Stimulated activated CD8-positive, alpha-beta memory T cell treated with anti-CD3 and anti-CD28 coated beads, Interleukin-12 subunit alpha, Interleukin-12 subunit beta, amount 100 ng/mL, for 4 hours (primary cell): Measurements from ENCODE around the gene KCNQ1OT1.

Experiments used
- DNase-seq: peaks from one replicate; pipeline ENCODE4 v3.0.0-alpha.2; 2020; ENCODE audit warnings: low read depth

The KCNQ1OT1 gene

DNA sequence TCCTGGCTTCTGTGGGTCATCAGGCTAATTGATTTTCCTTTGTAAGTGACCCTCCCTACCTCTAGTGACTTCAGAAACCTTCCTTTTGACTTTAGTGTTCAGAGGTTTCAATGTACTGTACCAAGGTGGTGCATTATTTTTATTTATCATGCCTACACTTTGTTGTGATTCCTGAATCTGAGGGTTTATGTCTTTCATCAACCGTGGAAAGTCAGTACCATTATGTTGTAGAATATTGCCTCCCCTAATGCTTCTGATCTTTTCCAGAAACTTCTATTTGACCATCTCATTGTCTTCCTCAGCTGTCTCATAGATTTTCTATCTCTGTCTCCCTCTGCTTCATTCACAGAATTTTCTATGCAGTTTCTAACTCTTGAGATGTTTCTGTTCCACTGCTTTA is 105.5 kb downstream of the KCNQ1OT1 start:
- no peak for DNase-seq

DNA sequence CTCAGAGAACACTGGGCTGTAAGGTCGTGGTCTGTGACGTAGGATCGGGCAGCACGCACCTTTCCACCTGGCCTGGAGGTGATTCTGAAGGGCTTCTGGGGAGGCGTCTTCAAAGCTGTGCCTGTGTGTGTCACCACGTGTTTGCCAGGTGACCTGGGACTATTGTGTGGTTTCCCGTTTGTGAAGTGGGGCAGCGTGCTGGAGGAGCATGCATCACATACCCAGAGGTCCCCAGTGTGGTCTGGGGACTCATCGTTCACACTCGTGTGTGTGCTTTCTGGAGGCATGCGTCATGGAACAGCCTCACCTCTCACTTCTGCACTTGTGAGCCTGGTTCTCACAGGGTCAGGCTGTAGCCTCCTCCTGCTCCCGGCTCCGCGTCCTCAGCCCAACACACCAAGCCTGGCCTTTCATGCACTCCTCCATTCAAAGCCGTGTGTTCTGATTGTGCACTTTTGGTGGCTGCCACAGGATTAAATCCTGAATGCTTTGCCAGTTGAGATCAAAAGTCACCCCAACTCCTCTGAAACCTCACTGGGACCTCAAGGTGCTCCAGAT is 106.3 kb downstream of the KCNQ1OT1 start:
- DNase-seq = no peak

DNA sequence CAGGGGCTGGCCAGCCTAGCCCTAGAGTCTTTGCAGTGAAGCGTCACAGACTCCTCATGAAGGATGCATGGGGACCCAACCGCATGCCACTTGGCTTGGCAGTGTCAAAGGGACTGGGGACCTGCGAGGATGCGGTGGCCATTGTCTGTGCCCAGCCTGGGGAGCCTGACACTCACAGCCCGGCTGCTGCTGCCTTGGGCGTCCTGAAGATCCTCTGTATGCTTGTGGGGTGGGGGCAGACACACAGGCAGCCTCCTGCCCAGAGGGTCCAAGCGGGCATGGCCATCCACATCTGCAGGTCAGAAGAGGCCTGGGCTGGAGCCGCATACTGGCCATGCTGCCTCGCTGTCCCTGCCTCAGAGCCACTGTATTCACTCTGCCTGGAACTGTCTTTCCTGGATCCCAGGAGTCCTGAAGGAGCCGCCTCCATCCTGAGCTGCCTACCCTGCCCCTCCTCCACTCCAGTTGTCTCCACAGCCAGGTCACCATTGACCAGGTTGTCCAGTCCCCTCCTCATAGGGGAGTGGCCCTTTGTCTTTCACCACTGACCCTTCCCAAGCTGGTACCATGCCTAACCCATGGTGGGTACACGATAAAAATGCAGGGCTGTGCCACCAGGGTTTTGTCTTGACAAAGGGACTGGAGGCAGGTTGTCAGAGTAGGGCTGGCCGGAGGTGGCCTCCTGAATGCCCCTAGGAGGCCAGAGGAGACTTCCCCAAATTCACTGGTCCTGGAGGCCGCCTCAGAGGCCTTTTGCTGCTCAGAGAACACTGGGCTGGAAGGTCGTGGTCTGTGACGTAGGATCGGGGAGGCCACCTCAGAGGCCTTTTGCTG is 107.0 kb downstream of the KCNQ1OT1 start:
- no peak for DNase-seq

DNA sequence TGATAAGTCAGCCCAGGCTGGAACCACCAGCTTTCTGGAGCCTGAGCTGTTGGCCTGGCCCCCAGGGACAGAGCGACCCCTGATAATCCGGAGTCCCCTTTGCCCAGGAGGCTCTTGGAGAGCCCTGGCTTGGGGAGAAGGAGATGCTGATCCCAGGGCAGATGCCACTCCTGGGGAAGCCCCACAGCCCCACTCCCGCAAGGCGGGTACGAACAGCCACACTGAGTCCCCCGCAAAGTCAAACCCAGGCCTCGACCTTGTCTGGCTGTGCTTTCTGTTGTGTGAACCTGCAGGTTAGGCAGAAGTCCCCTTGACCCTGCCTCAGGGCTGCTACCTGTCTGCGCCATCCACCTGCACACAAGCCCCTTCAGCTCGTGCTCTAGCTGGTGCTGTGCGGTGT is 108.0 kb downstream of the KCNQ1OT1 start:
- no peak for DNase-seq

DNA sequence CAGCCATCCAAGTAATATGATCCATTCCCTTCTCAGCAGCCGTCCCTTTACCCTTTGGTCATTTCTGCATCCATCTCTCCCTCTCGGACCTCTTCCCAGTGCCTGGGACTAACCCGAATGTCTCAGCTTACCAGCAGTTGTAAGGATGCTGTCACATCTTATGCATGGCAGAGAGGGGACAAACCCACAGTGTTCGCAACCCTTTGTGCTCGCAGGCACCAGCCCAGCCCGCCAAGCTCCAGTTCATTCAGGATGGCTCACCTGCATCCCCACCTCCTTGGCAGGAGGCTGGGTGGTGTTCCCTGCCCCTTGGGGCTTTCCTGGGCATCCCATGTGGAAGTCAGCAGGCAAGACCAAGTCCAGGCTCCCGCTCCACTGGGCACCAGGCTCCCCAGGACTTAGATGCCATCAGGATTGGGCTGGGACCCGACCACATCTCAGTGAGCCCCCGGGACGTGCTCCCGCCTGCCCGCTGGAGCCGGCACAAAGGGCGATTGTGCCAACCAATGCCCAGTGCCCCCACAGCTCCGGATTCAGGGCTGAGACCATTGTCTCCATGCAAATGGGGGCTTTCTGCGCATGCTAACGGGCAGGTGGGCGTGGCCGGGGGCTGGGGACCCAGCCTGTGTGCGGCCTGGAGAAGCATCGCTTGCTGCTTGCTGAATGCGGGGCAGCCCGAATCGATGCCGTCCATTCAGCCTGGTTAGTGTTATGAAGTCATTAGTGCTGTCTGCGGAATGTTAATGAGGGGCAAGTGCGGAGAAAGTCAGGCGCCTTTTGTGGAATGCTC is 108.6 kb downstream of the KCNQ1OT1 start:
- no peak for DNase-seq

DNA sequence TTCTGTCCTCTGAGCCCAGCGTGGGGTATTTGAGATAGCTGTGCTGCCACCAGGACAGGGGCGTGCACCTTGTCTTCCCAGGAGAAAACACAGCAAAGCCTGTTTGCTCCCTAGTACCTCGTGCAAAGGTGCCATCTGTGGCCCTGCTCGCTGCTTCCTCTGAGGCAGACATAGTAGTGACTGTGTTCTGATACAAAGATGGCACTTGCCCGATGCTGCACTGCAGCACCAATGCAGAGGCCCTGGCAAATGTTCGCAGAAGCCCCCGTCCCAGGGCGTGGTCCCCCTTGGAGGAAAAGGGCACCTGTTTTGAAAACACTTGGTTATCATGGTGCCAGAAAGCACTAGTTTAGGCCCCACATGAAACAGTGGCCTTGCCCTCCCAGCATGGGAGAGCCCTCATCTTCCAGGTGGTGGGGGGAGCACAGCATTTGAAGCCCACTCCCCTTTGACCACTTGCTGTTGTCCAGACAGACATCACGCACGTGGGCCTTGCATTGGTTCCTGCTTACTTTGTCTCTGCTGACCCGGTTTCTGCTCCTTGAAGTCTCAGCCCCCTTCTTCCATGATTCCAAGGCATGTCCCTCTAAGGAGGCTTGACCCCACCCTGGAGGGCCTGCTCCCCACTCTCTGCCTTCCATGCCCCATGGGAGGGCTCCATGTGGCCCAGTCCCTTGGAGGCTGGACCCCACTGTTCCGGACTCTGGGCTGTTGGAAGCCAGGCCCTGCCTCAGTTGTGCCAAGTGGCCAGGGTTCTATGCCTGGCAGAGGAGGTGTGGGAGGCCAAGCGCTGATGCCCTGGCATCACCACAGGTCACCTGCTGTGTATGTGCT is 109.4 kb downstream of the KCNQ1OT1 start:
- DNase-seq = no peak

DNA sequence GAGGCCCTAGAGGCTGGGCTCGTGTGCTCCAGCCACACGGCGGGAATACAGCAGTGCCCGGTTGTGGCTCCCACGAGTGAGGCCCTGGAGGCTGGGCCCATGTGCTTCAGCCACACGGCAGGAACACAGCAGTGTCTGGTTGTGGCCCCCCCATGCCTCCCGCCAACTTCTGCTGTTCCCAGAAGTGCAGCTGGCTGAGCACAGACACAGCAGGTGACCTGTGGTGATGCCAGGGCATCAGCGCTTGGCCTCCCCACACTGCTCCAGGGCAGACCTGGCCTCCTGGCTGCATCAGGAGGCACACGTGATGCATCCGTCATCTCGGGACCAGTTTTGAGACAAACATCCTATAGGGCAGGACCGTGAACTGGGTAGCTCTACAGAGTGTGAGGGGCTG is 110.3 kb downstream of the KCNQ1OT1 start:
- no peak for DNase-seq

DNA sequence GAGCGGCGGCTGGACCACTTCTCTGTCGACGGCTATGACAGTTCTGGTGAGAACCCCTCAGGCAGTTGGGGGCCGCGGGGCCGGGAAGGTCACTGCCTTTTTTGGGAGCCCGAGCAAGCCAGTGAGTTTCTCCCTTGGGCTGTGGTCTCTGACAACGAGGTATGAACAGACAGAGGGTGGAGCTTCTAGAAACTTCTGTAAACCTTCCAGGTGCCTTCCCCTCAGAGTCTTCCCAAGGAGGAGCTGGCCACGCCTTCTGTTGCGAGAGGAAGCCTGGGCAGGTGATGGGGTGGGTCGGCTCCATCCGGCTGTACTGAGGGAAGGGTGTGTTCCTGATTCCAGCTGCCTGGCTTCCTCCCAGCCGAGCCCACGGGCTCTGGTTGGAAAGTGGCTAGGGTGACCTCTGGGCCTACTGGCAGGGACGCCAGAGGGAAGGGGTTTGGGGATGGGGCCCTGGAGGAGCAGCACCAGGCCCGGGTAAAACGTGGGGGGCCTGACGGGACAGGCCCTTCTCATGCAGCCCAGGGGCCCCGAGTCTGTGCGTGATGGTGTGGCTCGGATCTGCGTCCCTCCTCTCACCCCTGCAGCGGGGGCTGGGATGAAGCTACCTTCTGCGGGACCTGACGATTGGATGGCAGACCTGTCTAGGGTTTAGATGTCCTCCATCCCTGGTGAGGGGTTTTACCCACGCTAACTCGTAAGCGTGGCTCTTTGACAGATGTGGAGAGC is 110.8 kb downstream of the KCNQ1OT1 start:
- DNase-seq = no peak

DNA sequence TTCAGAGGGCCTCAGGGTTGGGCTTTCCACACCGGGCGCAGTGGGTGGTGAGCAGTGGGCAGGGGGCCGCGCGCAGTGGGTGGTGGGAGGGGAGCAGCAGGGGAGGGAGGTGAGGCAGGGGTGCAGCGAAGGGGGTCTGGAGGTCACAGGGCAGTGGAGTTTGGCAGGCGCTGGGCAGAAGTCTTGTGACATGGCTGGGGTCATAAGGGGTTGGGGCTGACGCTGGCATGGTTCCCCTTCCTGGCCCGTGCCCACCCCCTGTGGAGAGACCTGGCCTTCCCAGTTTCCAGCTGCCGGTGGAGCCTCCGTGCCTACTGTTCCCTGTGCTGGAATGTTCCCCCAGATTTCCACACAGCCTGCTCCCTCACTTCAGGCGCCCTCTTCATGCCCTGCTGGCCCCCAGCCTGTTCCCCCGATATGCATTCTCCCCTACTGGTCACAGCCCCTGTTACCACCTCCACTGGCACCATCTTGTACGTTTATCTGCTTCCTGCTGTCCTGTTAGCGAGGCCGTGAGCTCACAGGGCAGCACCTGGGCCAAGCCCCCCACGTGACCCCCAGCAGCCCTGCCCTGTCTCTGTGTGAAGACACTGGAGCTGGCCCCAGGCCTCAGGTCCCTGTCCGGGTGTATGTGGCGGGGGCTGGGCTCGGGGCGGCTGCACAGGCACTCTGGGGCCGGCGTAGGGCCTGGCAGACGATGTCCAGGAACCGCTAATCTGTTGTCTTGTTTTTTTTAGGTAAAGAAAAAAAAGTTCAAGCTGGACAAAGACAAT is 111.6 kb downstream of the KCNQ1OT1 start:
- DNase-seq = no peak

DNA sequence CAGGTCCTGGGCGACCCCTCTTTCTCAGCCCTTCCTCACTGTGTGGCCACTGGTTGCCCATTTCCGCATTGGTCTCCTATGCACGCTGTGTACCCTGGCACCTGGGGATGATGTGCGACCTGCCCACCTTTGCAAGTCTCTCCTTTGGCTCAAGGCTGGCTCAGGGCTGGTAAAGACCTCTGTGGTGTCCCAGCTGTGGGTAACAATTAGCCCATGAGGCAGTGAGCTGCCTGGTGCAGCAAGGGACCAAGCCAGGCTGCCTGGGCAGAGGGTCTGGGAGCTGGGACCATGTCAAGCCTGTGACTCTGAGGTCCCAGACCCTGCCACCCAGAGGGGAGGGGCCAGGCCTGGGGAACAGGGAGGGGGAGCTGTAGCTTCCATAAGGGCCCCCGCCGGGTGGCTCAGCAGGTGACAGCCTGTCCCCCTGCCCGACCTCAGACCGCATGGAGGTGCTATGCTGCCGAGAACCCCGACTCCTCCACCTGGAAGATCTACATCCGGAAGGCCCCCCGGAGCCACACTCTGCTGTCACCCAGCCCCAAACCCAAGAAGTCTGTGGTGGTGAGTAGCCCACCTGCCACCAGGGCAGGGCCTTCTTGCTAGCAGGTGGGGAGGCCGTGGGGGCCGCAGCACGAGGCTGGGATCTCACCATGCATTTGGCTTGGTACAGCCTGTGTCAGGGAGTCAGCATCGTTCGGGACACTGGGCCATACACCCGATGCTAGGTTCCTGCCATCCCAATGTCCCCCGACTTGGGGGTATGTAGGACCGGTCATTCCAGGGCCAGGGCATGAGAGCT is 112.5 kb downstream of the KCNQ1OT1 start:
- no peak for DNase-seq

DNA sequence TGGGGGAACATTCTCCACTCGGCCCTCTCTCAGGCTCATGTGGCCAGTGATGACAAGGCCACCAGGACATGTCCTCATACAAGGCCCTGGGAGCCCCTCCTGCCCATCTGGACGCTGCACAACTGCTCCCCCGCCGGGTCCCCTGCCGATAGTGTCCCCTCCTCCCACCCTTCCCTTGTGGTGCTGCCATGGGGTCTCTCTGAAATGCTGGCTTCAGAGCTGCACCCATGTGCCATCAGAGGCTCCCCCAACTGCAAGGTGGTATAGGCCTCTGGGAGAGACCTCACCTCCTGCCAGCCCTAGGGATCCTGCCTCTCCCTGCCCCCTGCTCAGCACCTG is 113.0 kb downstream of the KCNQ1OT1 start:
- no peak for DNase-seq

DNA sequence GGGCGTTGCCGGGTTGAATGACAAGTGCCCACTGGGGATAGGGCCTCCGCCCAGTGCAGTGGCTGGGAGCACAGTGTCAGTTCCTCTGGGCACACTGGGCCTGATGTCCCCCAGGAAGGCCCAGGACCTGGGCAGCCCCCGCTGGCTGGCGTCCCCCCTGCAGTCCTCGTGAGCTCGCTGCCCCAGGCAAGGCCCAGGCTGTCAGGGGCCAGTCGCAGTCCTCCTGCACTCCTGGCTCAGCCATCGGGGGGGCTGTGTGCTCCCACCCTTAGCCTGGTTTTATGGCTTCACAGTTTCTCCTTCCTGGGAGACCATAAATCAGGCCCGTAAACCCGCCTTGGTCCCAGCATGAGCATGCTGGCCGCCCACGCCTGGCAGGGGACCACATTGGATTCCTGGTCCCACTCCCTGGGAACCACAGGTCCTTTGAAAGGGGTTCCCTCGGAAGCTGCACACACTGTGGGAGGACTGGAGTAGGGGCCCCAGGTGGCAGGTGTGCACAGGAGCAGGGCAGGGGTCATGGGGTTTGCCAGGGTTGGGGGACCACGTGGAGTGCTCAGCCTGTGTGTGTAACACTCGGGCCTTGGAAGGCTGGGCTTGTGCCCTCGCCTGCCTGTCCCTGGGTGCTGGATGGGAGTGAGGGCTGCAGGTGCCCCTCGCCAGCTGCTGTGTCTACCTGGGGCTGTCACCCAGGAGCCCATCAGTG is 113.6 kb downstream of the KCNQ1OT1 start:
- DNase-seq = no peak

DNA sequence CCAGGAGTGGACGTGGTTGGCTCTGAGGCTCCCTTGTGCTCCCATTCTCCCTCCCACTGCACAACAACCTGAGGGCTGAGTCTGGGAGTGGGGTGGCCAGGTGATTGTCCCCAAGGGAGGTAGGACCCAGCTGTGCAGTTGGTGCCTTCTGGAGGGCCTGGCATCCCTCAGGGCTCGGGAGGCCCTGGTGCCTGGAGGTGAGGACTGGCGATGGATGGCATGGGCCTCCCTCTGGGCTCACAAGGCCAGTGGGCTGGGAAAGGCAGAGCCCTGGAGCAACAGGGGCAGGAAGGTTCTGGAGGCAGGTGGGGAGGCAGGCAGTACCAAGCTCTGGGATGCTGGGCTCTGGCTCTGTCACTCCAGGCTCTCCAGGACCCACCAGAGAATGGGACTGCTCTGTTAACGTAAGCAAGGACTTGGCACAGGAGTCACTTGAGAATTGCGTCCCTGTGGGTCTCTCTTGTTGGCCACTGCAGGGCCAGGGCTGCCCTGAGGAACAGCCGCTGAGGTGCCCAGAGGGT is 114.2 kb downstream of the KCNQ1OT1 start:
- no peak for DNase-seq

DNA sequence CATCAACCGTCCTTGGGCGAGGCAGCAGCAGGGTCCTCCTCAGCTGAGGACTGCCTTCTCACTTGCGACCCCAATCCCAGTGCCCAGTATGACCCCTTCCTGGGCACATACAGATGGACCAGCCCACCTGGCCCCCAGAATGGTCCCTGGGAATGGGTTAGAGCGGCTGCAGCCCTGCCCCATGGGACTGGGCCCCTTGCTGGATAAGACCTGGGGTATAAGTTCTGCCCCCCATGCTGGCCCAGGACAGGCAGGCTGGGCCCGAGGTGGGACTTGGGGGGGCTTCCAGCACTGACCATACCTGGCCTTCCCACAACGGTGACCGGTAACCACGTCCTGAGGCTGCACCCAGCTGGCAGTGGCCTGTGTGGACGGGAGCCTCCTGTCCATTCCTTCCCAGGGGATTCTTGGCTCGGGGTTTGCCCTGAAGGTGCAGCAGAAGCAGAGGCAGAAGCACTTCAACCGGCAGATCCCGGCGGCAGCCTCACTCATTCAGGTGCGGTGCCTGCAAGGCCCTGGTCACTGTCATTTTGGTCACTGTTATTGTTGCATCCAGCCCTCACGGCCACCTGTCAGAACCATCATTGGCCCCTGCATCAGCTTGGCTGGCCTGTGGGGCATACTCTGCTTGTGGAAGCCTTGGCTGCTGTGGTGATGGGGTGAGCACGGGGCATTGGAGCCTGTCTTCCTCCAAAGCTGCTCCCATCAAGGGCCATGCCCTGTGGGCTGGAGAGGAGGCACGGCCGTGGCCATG is 114.8 kb downstream of the KCNQ1OT1 start:
- DNase-seq = no peak

DNA sequence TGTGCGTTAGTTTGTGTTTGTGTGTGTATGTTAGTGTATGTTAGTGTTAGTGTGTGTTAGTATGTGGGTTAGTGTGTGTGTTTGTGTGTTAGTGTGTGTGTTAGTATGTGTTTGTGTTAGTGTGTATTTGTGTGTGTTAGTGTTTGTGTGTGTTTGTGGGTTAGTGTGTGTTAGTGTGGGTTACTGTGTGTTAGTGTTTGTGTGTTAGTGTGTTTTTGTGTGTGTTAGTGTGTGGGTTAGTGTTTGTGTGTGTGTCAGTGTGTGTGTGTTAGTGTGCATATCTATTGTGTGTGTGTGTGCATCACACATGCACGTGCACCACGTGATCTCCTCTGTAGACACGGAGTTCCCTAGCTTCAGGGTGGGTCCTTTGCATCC is 115.4 kb downstream of the KCNQ1OT1 start:
- no peak for DNase-seq

DNA sequence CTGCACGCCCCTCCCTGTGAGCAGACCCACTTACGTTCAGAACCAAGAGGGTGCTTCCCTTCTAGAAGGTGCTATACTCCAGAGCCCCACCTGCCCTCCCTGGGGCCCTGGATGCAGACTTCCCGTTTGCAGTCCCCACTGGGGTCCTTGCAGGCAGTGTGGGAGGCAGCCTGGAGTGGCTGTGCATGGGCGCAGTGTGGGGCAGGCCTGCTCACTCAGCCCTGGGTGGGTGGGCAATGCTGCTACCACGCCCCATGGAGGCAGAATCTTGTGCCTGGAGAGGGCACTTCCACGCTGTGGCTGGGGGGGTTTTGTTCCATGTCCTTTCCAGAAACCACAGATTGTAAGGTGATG is 116.2 kb downstream of the KCNQ1OT1 start:
- no peak for DNase-seq

DNA sequence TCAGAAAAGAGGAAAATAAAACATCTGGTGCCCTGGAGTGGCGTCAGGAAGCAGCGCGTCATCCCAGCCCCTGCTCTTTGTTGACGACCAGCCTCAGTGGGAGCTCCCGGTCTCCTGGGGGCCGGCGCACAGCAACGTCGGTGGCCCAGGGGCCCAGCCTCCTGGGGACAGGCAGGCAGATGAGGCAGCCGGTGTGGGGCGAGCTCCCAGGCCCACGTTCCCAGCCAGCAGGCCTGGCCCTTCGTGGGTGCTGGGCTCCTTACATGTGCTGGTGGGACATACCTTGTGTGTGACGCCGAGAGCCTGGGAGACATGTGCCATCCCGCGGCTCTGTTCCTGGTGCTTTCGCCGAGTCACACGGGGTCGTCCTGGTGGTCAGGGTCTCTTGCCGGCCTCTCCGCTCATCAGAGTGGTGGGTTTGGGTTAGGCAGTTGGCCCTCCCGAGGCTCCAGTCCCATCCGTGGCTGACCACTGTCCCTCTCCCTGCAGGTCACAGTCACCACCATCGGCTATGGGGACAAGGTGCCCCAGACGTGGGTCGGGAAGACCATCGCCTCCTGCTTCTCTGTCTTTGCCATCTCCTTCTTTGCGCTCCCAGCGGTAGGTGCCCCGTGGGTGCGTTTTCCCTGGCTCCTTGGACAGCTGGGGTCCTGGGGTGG is 116.7 kb downstream of the KCNQ1OT1 start:
- no peak for DNase-seq

DNA sequence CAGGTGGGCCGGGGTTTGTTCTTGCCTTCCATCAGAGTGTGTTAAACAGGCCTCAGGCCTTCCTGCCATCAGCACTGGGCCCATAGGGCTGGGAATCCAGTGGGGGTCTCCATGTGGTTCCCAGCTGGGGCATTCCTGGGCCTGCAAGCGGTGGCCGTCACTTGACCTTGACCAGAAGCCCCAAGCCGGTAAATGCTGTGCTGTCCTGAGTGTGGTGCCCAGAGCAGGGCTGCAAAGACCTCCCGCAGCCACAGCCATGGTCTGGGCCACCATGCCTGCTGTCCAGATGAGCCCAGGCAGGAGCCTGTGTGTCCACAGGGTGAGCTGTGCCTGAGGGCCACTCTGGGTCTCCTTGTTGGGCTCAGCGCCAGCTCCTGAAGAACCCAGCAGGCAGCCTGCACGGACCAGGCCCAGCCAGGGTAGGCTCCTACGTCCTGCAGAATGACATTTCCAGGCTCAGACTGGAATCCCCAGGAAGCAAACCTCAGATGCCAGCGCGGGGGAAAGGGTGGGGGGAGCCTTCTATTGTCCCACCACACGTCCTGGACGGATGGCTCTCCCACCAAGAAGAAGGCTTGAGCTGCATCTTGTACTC is 117.3 kb downstream of the KCNQ1OT1 start:
- DNase-seq = no peak
